ENCODE data around the gene CFI. TPM values are rescaled to one million over a fixed set of nuclear protein-coding genes. Genes with fewer than 3 reads are reported as not detected.

Gene CFI
- total RNA-seq, 4 donors from 2014 or later, result 48.4 to 141 (median 72.9) TPM

DNA sequence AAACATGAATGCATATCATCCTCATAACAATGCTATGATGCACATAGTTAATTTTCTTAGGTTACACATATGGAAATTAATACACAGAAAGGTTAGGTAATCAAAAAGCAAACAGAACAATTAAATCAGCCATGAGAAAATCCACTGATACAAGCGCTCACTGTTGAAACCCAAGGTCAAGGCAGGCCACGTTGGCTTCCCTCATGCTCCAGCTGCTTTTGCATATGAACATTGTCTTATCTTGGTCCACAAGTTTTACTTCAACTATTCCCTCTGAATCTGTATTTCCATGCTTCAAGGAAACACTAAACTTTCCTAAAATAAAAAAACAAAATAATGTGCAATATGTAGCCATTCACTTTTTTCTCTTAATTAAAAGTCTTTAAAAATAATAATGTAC is 37.4 kb downstream of the CFI start:
- Histone ChIP-seq H3K4me1 (no peaks in the 10 kb centered on the region), H3K27ac (no peak overlapping the region), H3K4me3 (no peak overlapping the region), H3K36me3 (no peaks in the 10 kb centered on the region), H3K9me3 (no peaks in the 10 kb centered on the region), H3K27me3 (no peaks in the 10 kb centered on the region)
- intact Hi-C loops (cut with DNase I; ENCODE audit: low total_unique reads), result no loop called here
- TF ChIP-seq, protein P1, sequence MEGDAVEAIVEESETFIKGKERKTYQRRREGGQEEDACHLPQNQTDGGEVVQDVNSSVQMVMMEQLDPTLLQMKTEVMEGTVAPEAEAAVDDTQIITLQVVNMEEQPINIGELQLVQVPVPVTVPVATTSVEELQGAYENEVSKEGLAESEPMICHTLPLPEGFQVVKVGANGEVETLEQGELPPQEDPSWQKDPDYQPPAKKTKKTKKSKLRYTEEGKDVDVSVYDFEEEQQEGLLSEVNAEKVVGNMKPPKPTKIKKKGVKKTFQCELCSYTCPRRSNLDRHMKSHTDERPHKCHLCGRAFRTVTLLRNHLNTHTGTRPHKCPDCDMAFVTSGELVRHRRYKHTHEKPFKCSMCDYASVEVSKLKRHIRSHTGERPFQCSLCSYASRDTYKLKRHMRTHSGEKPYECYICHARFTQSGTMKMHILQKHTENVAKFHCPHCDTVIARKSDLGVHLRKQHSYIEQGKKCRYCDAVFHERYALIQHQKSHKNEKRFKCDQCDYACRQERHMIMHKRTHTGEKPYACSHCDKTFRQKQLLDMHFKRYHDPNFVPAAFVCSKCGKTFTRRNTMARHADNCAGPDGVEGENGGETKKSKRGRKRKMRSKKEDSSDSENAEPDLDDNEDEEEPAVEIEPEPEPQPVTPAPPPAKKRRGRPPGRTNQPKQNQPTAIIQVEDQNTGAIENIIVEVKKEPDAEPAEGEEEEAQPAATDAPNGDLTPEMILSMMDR (IDR thresholded peaks at IDR 0.05), result no peak
- no peak for TF ChIP-seq POLR2A (IDR thresholded peaks at IDR 0.05)
- DNase-seq, result no peak

DNA sequence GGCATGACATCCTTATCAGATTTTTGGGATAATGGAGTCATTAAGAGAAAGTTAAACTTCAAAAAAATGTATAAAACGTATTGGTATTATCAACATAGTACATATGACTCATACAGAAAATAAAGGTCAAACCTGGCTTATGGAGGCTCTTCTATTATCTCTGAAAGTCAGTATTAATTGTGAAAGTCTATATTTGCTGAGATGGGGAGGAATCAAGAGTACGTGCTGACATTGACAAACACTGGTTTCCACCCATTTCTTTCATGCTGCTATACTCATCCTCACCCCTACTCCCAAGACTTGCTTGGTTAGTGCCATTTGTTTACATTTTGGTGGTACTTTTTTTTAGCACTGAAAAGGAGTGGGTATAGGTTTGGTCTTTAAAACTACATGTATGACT is 41.1 kb downstream of the CFI start:
- Histone ChIP-seq H3K4me3 (no peak overlapping the region), H3K9me3 (no peaks in the 10 kb centered on the region), H3K27ac (no peak overlapping the region), H3K4me1 (no peaks in the 10 kb centered on the region), H3K27me3 (no peaks in the 10 kb centered on the region), H3K36me3 (no peaks in the 10 kb centered on the region)
- no peak for TF ChIP-seq POLR2A (IDR thresholded peaks at IDR 0.05)
- TF ChIP-seq, protein P1 (IDR thresholded peaks at IDR 0.05), result no peak
- DNase-seq, result no peak
- intact Hi-C loops (cut with DNase I; ENCODE audit: low total_unique reads), result no loop called here

DNA sequence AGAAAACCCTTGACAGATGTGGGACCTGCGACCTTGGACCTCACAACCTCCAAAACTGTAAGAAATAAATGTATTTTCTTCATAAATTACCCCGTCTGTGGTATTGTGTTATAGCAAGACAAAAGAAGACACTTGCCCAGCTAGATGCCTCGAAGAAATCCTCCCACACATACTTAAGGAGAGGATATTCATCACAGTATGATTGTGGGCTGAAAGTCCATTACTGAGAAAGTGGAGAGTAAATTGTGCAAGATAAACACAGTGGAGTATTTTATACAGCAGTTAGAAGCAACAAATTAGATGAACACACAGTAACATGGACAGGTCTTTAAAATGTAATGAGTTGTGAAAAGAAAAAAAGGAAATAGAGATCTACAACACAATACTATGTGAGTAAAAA is 46.1 kb downstream of the CFI start:
- intact Hi-C loops (cut with DNase I; ENCODE audit: low total_unique reads), result no loop called here
- TF ChIP-seq, protein P1 (IDR thresholded peaks at IDR 0.05), result no peak
- no peak for TF ChIP-seq POLR2A (IDR thresholded peaks at IDR 0.05)
- DNase-seq, result no peak
- H3K9me3 ChIP-seq, result no peaks in the 10 kb centered on the region
- no peak overlapping the region for H3K27ac ChIP-seq
- no peaks in the 10 kb centered on the region for H3K27me3 ChIP-seq
- no peaks in the 10 kb centered on the region for H3K36me3 ChIP-seq
- no peak overlapping the region for H3K4me3 ChIP-seq
- H3K4me1 ChIP-seq, result no peaks in the 10 kb centered on the region

DNA sequence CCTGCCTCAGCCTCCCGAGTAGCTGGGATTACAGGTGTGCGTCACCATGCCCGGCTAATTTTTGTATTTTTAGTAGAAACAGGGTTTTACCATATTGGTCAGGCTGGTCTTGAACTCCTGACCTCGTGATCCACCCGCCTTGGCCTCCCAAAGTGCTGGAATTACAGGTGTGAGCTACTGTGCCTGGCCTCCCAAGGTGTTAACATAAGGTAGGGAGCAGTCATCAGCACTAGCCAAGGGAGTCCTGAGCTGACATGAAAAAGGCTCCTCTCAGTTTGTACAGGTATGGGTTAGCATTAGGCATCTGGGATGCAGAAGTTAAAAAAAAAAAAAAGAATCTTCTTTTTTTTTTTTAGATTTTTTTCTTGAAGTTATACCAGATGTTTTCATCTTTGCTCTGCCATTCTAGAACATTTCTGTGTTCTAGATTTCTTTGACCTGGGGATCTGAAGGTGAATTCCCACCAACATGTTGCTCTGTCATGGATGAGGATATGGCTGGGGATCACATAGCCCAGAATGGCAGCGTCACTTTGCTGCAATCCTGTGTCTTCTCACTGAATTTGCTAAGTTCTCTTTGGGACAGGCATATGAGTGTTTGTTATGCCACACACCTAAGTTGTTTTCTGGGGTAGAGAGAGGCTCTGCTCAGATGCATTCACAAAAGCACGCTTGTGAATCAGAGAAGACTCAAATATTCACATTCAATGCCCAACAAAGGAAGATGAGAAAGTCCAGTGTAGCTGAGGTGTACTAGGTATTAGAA is 47.5 kb downstream of the CFI start:
- Histone ChIP-seq H3K27ac (no peak overlapping the region), H3K36me3 (no peaks in the 10 kb centered on the region), H3K9me3 (no peaks in the 10 kb centered on the region), H3K4me3 (no peak overlapping the region), H3K4me1 (no peaks in the 10 kb centered on the region), H3K27me3 (no peaks in the 10 kb centered on the region)
- DNase-seq, result no peak
- no peak for TF ChIP-seq POLR2A (IDR thresholded peaks at IDR 0.05)
- TF ChIP-seq, protein P1 (IDR thresholded peaks at IDR 0.05), result no peak
- intact Hi-C loops (cut with DNase I; ENCODE audit: low total_unique reads), result no loop called here

DNA sequence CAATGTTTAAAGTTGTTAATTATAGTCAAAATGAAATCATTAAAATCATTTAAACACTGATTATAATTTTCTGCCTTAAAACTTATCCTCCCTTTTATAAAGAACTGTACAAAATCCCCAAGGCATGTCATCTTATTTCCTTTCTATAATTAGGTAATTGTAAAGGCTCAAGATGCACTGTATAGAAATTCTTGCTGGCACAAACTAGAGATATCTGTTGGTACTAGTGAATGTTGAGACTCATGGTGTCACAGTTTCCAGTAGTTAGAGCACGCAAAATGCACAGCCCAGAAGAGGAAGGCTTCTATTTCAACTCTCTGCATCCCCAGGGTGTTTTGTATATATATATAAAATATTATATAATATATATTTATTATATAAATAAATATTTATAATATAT is 49.3 kb downstream of the CFI start:
- Histone ChIP-seq H3K4me1 (no peaks in the 10 kb centered on the region), H3K9me3 (no peaks in the 10 kb centered on the region), H3K27me3 (no peaks in the 10 kb centered on the region), H3K27ac (no peak overlapping the region), H3K4me3 (no peak overlapping the region), H3K36me3 (no peaks in the 10 kb centered on the region)
- TF ChIP-seq, protein P1 (IDR thresholded peaks at IDR 0.05), result no peak
- no peak for TF ChIP-seq POLR2A (IDR thresholded peaks at IDR 0.05)
- no peak for DNase-seq
- intact Hi-C loops (cut with DNase I; ENCODE audit: low total_unique reads), result no loop called here
